Kidney (tissue), 14 donors: ENCODE data around the gene ZIC2. TPM values are rescaled to one million over a fixed set of nuclear protein-coding genes. Genes with fewer than 3 reads are reported as not detected.
A peak's percentile ranks its signal among the peaks of the same experiment; 100 is the strongest.

Experiments
- DNase-seq, 5 donors: peaks; one replicate each; pipeline ENCODE4 v3.0.0-alpha.2; 2013 to 2020
- FAIRE-seq: peaks from 2 replicates; lab custom pipeline; 2012; peaks lifted over from hg19 to GRCh38; lab: Jason Lieb, UNC
- H3K27ac ChIP-seq, 2 donors: one replicate each; pipeline ENCODE4 v1.7.0; 2013; ENCODE audit warnings: low read depth in 2 of 2, low read length in 2 of 2, inconsistent platforms in 1 of 2
- H3K27me3 ChIP-seq: one replicate; pipeline ENCODE4 v1.7.1; 2013; ENCODE audit warnings: low read length, inconsistent platforms; ENCODE audit not compliant: control insufficient read depth, insufficient read depth
- H3K36me3 ChIP-seq, 3 donors: one replicate each; pipeline versions ENCODE4 v1.7.0 to v1.7.1; 2013; ENCODE audit warnings: low read length in 3 of 3, control low read depth in 1 of 3, inconsistent platforms in 1 of 3; ENCODE audit not compliant: insufficient read depth in 3 of 3, control insufficient read depth in 2 of 3
- H3K4me1 ChIP-seq, 3 donors: one replicate each; pipeline versions ENCODE4 v1.7.0 to v1.7.1; 2013; ENCODE audit warnings: low read length in 3 of 3, inconsistent platforms in 1 of 3, low read depth in 1 of 3; ENCODE audit not compliant: control insufficient read depth in 2 of 3, insufficient read depth in 2 of 3
- H3K4me3 ChIP-seq, 3 donors: one replicate each; pipeline versions ENCODE4 v1.7.0 to v1.8.1; 2013; ENCODE audit warnings: low read length in 3 of 3, control low read depth in 1 of 3, inconsistent platforms in 1 of 3
- H3K9ac ChIP-seq, 3 donors: one replicate each; pipeline versions ENCODE4 v1.7.0 to v1.7.1; 2013; ENCODE audit warnings: low read length in 3 of 3, control low read depth in 1 of 3, inconsistent platforms in 1 of 3
- H3K9me3 ChIP-seq, 3 donors: one replicate each; pipeline versions ENCODE4 v1.7.0 to v1.7.1; 2013; ENCODE audit warnings: low read length in 3 of 3, control low read depth in 1 of 3, inconsistent platforms in 1 of 3; ENCODE audit not compliant: control insufficient read depth in 2 of 3, insufficient read depth in 1 of 3
- intact Hi-C: fragments of 100-400 bp; cut with DNase I; formaldehyde crosslinking; loops from one replicate; pipeline ENCODE4 v1.11.1; 2022
- polyA plus RNA-seq: library from polyadenylated mRNA; stranded (reverse); fragments of 350-450 nt; fragmentation: Illumina TruSeq; extraction: RNeasy Lipid Tissue Mini Kit (QIAGEN cat#74804); gene quantifications from one replicate; pipeline ENCODE4 v1.2.3, GENCODE V29; 2014; ENCODE audit warnings: low read depth, low replicate concordance; ENCODE audit not compliant: insufficient read depth
- total RNA-seq: library from RNA; stranded (reverse); fragmentation: NEBNext Ultra II Directional; extraction: Animal tissue kit (Norgen Biotek cat#: 25700); gene quantifications from one replicate; pipeline ENCODE4 v1.2.1, GENCODE V29; 2021
- TF ChIP-seq, protein P1 (sequence below): IDR thresholded peaks from 3 replicates; pipeline ENCODE4 v1.5.1; 2012; ENCODE audit warnings: mild to moderate bottlenecking, moderate library complexity, borderline replicate concordance; ENCODE audit not compliant: insufficient read depth; ENCODE audit errors: extremely low read depth
- donor health status: control.
- donor health status: control.
- donor health status: control.
- donor health status: control.
- donor health status: control.
- donor health status: DM: yes; HTN: yes; CAD: no.
- donor health status: Normal renal cell carcinoma (clear cell type).

Gene ZIC2
- total and polyA plus RNA-seq, 2 donors from 2014 or later, result 0.13 to 1.4 TPM

DNA sequence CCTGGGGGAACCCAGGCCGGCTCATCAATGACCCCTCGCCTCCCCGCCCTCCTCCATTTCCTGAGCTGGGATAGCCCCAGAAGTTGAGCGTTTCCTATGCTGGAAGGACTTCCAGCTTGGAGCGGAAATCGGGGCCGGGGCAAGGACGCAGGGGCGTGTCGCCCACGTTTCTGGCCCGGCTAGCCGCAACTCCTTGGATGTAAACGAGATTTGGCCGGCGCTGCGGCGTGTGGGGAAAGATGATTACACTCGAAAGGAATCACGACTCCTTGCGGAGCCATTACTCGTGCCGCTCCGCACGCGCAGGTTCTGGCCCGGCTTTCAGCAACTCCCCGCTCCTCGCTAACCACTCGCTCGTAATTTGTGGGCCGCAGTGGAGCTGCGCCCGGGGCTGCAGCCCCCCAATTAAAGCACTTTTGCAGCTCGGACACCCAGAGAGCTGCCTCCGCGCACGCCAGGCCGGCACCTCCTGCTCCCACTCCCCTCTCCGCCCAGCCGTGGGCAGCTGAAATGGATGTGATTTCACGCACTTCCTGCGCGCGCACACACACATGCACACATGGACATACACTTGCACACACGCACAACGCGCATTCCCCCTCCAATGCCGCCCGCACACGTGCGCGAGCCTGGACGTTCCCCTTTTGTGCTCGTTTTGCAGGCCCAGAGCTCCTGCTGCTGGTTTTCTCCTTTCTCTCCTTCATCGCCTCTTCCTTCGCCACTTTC lies 25.7 kb upstream of the ZIC2 start:
- no peak for FAIRE-seq
- Histone ChIP-seq H3K27me3 (peaks cover 58% of the 10 kb centered on the region), H3K9ac (no peak overlapping the region), H3K4me1 (peaks cover 0 to 6% (median 0%) of the 10 kb centered on the region in 3 donors), H3K4me3 (peak overlapping the region in 1 of 3 donors; percentile 16), H3K9me3 (no peaks in the 10 kb centered on the region), H3K36me3 (no peaks in the 10 kb centered on the region), H3K27ac (no peak overlapping the region)
- TF ChIP-seq, protein P1, sequence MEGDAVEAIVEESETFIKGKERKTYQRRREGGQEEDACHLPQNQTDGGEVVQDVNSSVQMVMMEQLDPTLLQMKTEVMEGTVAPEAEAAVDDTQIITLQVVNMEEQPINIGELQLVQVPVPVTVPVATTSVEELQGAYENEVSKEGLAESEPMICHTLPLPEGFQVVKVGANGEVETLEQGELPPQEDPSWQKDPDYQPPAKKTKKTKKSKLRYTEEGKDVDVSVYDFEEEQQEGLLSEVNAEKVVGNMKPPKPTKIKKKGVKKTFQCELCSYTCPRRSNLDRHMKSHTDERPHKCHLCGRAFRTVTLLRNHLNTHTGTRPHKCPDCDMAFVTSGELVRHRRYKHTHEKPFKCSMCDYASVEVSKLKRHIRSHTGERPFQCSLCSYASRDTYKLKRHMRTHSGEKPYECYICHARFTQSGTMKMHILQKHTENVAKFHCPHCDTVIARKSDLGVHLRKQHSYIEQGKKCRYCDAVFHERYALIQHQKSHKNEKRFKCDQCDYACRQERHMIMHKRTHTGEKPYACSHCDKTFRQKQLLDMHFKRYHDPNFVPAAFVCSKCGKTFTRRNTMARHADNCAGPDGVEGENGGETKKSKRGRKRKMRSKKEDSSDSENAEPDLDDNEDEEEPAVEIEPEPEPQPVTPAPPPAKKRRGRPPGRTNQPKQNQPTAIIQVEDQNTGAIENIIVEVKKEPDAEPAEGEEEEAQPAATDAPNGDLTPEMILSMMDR, result no peak
- peak in 4 of 5 donors; percentile 45 to 63 (median 59) for DNase-seq
- intact Hi-C loops, result no loop called here

DNA sequence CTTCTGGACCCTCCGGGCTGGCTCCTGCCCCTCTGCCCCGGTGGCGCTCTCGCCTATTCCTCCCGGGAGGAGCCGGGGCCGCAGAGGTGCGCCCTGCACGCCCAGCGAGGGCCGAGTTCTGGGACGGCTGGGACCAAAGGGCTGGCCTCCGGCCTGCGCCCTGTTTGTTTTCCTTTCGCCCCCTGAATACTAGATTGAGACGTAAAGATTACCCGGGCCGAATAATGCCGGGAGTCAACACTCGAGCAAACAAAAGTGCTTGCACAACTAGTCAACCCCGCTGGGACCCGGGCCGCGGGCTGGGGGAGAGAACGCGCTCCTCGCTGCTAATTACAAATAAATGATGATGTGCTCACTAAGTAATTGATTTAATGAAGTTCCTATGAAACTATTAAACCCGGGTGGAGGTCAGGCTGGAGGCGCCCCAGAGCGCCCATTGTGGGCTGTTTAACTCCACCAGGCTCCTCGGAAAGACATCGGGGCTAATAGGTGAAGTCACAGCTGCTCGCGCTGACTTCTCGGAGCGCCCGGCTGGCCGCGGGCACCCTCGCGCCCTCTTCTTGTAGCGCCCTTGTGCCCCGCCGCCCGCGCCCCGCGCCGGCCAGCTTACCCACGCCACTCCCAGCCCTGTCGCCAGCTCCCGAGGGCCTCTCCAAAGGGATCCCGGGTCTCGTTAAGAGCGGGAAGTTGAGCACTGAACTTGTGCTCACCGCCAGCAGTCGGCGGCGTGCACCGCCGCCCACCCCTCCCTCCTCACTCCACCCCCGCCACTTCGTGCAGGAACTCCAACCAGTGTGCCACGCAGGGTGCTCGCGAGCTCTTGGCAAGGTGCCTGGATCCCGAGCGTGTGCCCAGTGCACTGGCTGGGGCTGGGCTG lies 24.9 kb upstream of the ZIC2 start:
- no peak overlapping the region for H3K4me3 ChIP-seq
- H3K36me3 ChIP-seq, result no peaks in the 10 kb centered on the region
- FAIRE-seq (no peak), DNase-seq (peak in 2 of 5 donors; percentile 29 to 53)
- H3K9me3 ChIP-seq, result no peaks in the 10 kb centered on the region
- H3K9ac ChIP-seq, result no peak overlapping the region
- intact Hi-C loops, result no loop called here
- H3K27ac ChIP-seq, result no peak overlapping the region
- TF ChIP-seq, protein P1, result no peak
- peaks cover 66% of the 10 kb centered on the region for H3K27me3 ChIP-seq
- peaks cover 0 to 6% (median 0%) of the 10 kb centered on the region in 3 donors for H3K4me1 ChIP-seq

DNA sequence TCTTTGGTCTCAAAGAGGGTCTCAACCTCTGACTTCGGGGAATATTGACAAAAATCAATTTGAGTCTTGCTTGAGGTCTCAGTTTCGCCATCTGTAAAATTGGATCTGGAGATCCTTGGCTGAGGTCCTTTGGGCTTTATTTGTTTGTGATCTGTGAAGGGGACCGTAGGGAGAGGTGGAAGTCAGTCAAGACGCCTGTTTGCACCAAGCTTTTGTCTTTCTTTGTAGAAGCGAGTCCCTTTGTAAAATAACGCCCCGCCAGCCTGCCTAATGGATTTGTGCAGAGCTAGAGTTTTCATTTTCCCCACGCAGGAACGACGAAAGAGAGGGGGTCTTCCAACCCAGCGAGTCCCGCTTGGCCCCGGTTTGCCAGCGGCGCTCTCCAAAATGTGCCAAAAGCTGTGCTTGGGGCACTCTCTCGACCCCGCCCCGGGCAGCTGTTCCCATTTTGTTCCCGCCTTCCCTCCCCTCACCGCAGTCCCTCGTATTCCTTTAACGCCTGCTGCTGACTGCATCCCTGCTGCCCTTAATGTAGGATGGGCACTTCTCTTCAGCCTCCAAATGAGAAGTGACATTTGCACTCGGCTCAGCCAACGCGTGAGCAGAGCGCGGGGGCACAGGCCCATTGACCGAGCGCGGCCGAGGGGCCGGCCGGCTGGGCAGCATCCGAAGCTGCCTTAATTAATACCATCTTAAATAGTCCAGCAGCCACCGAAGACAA lies 23.0 kb upstream of the ZIC2 start:
- no peak for FAIRE-seq

More for the DNA sequence above, 23.0 kb upstream of the ZIC2 start:
- intact Hi-C loops, result no loop called here
- peaks cover 0 to 6% (median 0%) of the 10 kb centered on the region in 3 donors for H3K4me1 ChIP-seq
- H3K36me3 ChIP-seq, result no peaks in the 10 kb centered on the region
- peaks cover 79% of the 10 kb centered on the region for H3K27me3 ChIP-seq
- H3K9me3 ChIP-seq, result no peaks in the 10 kb centered on the region
- TF ChIP-seq, protein P1, result no peak
- no peak overlapping the region for H3K4me3 ChIP-seq
- no peak overlapping the region for H3K27ac ChIP-seq
- DNase-seq, result no peak
- no peak overlapping the region for H3K9ac ChIP-seq
